ENCODE results near the gene CDKN2B. TPM values are rescaled to one million over a fixed set of nuclear protein-coding genes. Genes with fewer than 3 reads are reported as not detected.

Gene CDKN2B
- total RNA-seq, 1 experiment from 2014 or later, result 0.05 TPM

GRCh38 chr9:21970800-21971640 lies 38.1 kb downstream of the CDKN2B start:
- POLR2A ChIA-PET, result no interaction called here
- CTCF ChIA-PET, result no interaction called here
- Histone ChIP-seq H3K9me3 (ENCODE audit: control insufficient read depth, insufficient read depth, low read depth, low read length) (no peaks in the 10 kb centered on the region), H3K4me1 (ENCODE audit: control insufficient read depth, insufficient read depth, low read length) (no peaks in the 10 kb centered on the region), H3K27ac (ENCODE audit: low read length) (no peak overlapping the region), H3K27me3 (ENCODE audit: control insufficient read depth, insufficient read depth, low read length) (no peaks in the 10 kb centered on the region), H3K36me3 (ENCODE audit: control insufficient read depth, insufficient read depth, low read length) (no peaks in the 10 kb centered on the region), H3K4me3 (ENCODE audit: low read depth in 2 of 2, low read length in 2 of 2) (no peak overlapping the region)
- DNase-seq (ENCODE audit: low read depth, low spot score), result no peak
- BruUV-seq (replicated peaks), result no TSS peak
- intact Hi-C loops (cut with micrococcal nuclease; ENCODE audit: unreplicated experiment), result no loop called here
- ATAC-seq, result no peak
- in situ Hi-C loops (cut with HindIII; ENCODE audit: low pct_unique_long_range_greater_than_20kb, low sequenced_read_pairs), result no loop called here
- TF ChIP-seq SIN3A (IDR thresholded peaks at IDR 0.05; ENCODE audit: borderline replicate concordance, insufficient read depth, low read depth, low read length), result no peak
- no peak for TF ChIP-seq POLR2AphosphoS5 (IDR thresholded peaks at IDR 0.05; ENCODE audit: low read depth, low read length)
- no peak for TF ChIP-seq CTCF (IDR thresholded peaks at IDR 0.05)
- TF ChIP-seq, protein P1, sequence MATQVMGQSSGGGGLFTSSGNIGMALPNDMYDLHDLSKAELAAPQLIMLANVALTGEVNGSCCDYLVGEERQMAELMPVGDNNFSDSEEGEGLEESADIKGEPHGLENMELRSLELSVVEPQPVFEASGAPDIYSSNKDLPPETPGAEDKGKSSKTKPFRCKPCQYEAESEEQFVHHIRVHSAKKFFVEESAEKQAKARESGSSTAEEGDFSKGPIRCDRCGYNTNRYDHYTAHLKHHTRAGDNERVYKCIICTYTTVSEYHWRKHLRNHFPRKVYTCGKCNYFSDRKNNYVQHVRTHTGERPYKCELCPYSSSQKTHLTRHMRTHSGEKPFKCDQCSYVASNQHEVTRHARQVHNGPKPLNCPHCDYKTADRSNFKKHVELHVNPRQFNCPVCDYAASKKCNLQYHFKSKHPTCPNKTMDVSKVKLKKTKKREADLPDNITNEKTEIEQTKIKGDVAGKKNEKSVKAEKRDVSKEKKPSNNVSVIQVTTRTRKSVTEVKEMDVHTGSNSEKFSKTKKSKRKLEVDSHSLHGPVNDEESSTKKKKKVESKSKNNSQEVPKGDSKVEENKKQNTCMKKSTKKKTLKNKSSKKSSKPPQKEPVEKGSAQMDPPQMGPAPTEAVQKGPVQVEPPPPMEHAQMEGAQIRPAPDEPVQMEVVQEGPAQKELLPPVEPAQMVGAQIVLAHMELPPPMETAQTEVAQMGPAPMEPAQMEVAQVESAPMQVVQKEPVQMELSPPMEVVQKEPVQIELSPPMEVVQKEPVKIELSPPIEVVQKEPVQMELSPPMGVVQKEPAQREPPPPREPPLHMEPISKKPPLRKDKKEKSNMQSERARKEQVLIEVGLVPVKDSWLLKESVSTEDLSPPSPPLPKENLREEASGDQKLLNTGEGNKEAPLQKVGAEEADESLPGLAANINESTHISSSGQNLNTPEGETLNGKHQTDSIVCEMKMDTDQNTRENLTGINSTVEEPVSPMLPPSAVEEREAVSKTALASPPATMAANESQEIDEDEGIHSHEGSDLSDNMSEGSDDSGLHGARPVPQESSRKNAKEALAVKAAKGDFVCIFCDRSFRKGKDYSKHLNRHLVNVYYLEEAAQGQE (IDR thresholded peaks at IDR 0.05; ENCODE audit: insufficient read depth in 1 of 2, low read depth in 2 of 2, low read length in 1 of 2), result no peak
- no peak for TF ChIP-seq TCF7L2 (IDR thresholded peaks at IDR 0.05; ENCODE audit: low read depth, low read length)

DNA sequence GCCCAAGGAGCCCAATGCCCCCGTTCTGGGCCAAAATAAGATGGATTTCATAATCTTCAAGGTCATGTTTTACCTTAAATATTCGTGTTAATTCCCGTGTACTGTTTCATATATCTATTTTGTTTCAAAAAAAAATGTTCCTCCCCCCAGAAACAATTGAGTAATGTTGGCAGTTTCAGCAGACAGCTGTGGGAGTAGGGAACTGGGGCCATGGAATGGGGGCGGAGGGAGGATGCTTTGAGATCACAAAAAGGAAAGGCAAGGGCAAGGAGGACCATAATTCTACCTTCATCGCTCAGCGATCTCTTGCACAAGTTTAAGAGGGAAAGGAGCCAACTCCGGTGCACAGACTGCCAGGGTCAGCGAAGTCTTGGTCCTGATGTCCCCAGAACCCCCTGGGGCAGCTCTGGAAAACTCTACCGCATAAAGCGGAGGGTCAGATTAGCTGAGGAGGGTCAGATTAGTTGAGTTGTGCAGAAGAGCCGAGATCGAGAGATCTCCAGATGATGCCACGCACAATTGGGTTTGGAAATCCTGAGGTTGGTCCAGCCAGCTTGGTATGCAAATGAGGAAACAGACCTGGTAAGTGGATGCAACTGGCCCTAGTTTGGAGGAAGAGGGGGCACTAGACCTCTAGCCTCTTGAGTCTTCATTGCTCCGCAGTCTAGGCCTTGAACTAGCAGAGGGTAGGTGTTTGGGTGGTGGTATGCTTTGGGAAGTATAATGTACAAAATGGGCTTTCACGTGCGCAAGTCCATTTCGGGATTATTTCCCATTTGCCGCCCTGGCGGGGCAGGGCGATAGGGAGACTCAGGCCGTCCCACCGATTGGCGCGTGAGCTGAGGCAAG lies 38.9 kb downstream of the CDKN2B start:
- in situ Hi-C loops (cut with HindIII; ENCODE audit: low pct_unique_long_range_greater_than_20kb, low sequenced_read_pairs), result no loop called here
- Histone ChIP-seq H3K4me1 (ENCODE audit: control insufficient read depth, insufficient read depth, low read length) (no peaks in the 10 kb centered on the region), H3K27ac (ENCODE audit: low read length) (no peak overlapping the region), H3K36me3 (ENCODE audit: control insufficient read depth, insufficient read depth, low read length) (no peaks in the 10 kb centered on the region), H3K27me3 (ENCODE audit: control insufficient read depth, insufficient read depth, low read length) (no peaks in the 10 kb centered on the region), H3K9me3 (ENCODE audit: control insufficient read depth, insufficient read depth, low read depth, low read length) (no peaks in the 10 kb centered on the region), H3K4me3 (ENCODE audit: low read depth in 2 of 2, low read length in 2 of 2) (no peak overlapping the region)
- BruUV-seq (replicated peaks), result no TSS peak
- no peak for DNase-seq (ENCODE audit: low read depth, low spot score)
- ChIA-PET CTCF (no interaction called here), POLR2A (no interaction called here)
- TF ChIP-seq, protein P1 (IDR thresholded peaks at IDR 0.05; ENCODE audit: insufficient read depth in 1 of 2, low read depth in 2 of 2, low read length in 1 of 2), result no peak
- TF ChIP-seq POLR2AphosphoS5 (IDR thresholded peaks at IDR 0.05; ENCODE audit: low read depth, low read length) (no peak), TCF7L2 (IDR thresholded peaks at IDR 0.05; ENCODE audit: low read depth, low read length) (no peak), SIN3A (IDR thresholded peaks at IDR 0.05; ENCODE audit: borderline replicate concordance, insufficient read depth, low read depth, low read length) (no peak), CTCF (IDR thresholded peaks at IDR 0.05) (no peak)
- no peak for ATAC-seq
- intact Hi-C loops (cut with micrococcal nuclease; ENCODE audit: unreplicated experiment), result no loop called here
